ENCODE measurements around the gene FAM3D. TPM values are rescaled to one million over a fixed set of nuclear protein-coding genes. Genes with fewer than 3 reads are reported as not detected.

FAM3D gene
- total and polyA plus RNA-seq, 2 donors from 2014 or later: 0.41 to 0.60 TPM

GRCh38 chr3:58654466-58654865 is 12.1 kb downstream of the FAM3D start:
- intact Hi-C loops (cut with DNase I): no loop called here
- no peak for FAIRE-seq
- DNase-seq: no peak
- Histone ChIP-seq H3K27me3 (ENCODE audit: control insufficient read depth, insufficient read depth, low read length) (no peaks in the 10 kb centered on the region), H3K27ac (ENCODE audit: low read depth in 2 of 2, low read length in 2 of 2) (no peak overlapping the region), H3K9me3 (ENCODE audit: control insufficient read depth in 2 of 3, insufficient read depth in 1 of 3, low read length in 3 of 3) (no peaks in the 10 kb centered on the region), H3K4me3 (ENCODE audit: low read length in 3 of 3) (no peak overlapping the region), H3K9ac (ENCODE audit: low read length in 3 of 3) (no peak overlapping the region), H3K36me3 (ENCODE audit: control insufficient read depth in 2 of 3, insufficient read depth in 3 of 3, low read length in 3 of 3) (no peaks in the 10 kb centered on the region), H3K4me1 (ENCODE audit: control insufficient read depth in 2 of 3, insufficient read depth in 2 of 3, low read depth in 1 of 3, low read length in 3 of 3) (no peaks in the 10 kb centered on the region)
- TF ChIP-seq, protein P1, sequence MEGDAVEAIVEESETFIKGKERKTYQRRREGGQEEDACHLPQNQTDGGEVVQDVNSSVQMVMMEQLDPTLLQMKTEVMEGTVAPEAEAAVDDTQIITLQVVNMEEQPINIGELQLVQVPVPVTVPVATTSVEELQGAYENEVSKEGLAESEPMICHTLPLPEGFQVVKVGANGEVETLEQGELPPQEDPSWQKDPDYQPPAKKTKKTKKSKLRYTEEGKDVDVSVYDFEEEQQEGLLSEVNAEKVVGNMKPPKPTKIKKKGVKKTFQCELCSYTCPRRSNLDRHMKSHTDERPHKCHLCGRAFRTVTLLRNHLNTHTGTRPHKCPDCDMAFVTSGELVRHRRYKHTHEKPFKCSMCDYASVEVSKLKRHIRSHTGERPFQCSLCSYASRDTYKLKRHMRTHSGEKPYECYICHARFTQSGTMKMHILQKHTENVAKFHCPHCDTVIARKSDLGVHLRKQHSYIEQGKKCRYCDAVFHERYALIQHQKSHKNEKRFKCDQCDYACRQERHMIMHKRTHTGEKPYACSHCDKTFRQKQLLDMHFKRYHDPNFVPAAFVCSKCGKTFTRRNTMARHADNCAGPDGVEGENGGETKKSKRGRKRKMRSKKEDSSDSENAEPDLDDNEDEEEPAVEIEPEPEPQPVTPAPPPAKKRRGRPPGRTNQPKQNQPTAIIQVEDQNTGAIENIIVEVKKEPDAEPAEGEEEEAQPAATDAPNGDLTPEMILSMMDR (IDR thresholded peaks at IDR 0.05; ENCODE audit: borderline replicate concordance, extremely low read depth, insufficient read depth): no peak

- intact Hi-C loops (cut with DNase I): no loop called here
- TF ChIP-seq, protein P1 (IDR thresholded peaks at IDR 0.05; ENCODE audit: borderline replicate concordance, extremely low read depth, insufficient read depth): no peak
Observed at GRCh38 chr3:58652624-58653023, 13.9 kb downstream of the FAM3D start.

DNA sequence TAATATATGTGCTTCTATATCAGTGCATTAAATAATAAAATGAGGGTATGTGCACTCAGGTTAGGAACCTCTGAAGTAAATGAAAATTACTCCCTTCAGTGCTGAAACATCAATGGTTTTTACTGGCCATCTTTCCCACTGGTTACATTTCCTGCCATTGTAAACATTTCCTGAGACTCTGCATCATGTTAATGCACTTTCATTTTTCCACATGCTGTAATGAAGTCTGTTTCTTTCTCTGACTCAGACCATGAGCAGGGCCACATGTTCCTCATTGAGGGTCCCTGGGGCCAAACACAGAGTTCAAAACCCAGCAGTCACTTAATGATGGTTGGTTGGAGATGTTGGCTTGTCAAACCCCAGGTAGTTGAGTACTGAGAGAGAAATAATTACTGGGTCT is 15.3 kb downstream of the FAM3D start:
- no peaks in the 10 kb centered on the region for H3K27me3 ChIP-seq (ENCODE audit: control insufficient read depth, insufficient read depth, low read length)
- H3K4me1 ChIP-seq (ENCODE audit: control insufficient read depth in 2 of 3, insufficient read depth in 2 of 3, low read depth in 1 of 3, low read length in 3 of 3): no peaks in the 10 kb centered on the region
- H3K27ac ChIP-seq (ENCODE audit: low read depth in 2 of 2, low read length in 2 of 2): no peak overlapping the region
- DNase-seq (no peak), FAIRE-seq (no peak)
- H3K36me3 ChIP-seq (ENCODE audit: control insufficient read depth in 2 of 3, insufficient read depth in 3 of 3, low read length in 3 of 3): no peaks in the 10 kb centered on the region
- intact Hi-C loops (cut with DNase I): no loop called here
- no peaks in the 10 kb centered on the region for H3K9me3 ChIP-seq (ENCODE audit: control insufficient read depth in 2 of 3, insufficient read depth in 1 of 3, low read length in 3 of 3)
- no peak overlapping the region for H3K4me3 ChIP-seq (ENCODE audit: low read length in 3 of 3)
- TF ChIP-seq, protein P1 (IDR thresholded peaks at IDR 0.05; ENCODE audit: borderline replicate concordance, extremely low read depth, insufficient read depth): no peak
- H3K9ac ChIP-seq (ENCODE audit: low read length in 3 of 3): no peak overlapping the region

More at GRCh38 chr3:58652624-58653023, 13.9 kb downstream of the FAM3D start:
- FAIRE-seq (no peak), DNase-seq (no peak)
- no peaks in the 10 kb centered on the region for H3K9me3 ChIP-seq (ENCODE audit: control insufficient read depth in 2 of 3, insufficient read depth in 1 of 3, low read length in 3 of 3)
- H3K4me1 ChIP-seq (ENCODE audit: control insufficient read depth in 2 of 3, insufficient read depth in 2 of 3, low read depth in 1 of 3, low read length in 3 of 3): no peaks in the 10 kb centered on the region
- H3K27me3 ChIP-seq (ENCODE audit: control insufficient read depth, insufficient read depth, low read length): no peaks in the 10 kb centered on the region
- H3K36me3 ChIP-seq (ENCODE audit: control insufficient read depth in 2 of 3, insufficient read depth in 3 of 3, low read length in 3 of 3): no peaks in the 10 kb centered on the region
- H3K4me3 ChIP-seq (ENCODE audit: low read length in 3 of 3): no peak overlapping the region
- H3K27ac ChIP-seq (ENCODE audit: low read depth in 2 of 2, low read length in 2 of 2): no peak overlapping the region
- no peak overlapping the region for H3K9ac ChIP-seq (ENCODE audit: low read length in 3 of 3)
